ENCODE measurements around the gene SUGCT. TPM values are rescaled to one million over a fixed set of nuclear protein-coding genes. Genes with fewer than 3 reads are reported as not detected.
"Not testable (repeated sequence)": the region's sequence is repeated elsewhere in the genome, so short reads cannot be mapped to it uniquely, and the experiment has no call there.

The SUGCT gene
- total RNA-seq, 1 experiment from 2014 or later: 1.5 TPM

DNA sequence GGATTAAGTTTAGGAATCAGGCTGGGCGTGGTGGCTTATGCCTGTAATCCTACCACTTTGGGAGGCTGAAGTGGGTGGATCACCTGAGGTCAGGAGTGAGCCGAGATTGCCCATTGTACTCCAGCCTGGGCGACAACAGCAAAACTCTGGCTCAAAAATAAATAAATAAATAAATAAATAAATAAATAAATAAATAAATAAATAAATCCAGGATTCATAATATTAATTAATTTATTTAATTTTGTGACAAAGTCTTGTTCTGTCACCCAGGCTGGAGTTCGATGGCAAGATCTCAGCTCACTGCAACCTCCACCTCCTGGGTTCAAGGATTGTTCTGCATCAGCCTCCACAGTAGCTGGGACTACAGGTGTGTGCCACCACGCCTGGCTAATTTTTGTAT lies 4.2 kb downstream of the SUGCT start:
- Histone ChIP-seq H3K27ac (ENCODE audit: low read depth, low read length, poor library complexity, severe bottlenecking) (no peak overlapping the region), H3K4me3 (ENCODE audit: low read depth, low read length, poor library complexity, severe bottlenecking) (no peak overlapping the region), H3K4me1 (ENCODE audit: insufficient read depth, low read length, poor library complexity, severe bottlenecking) (no peaks in the 10 kb centered on the region), H3K27me3 (replicated peaks; ENCODE audit: insufficient read depth, low read depth, low read length, poor library complexity) (no peaks in the 10 kb centered on the region), H3K36me3 (ENCODE audit: insufficient read depth, low read length, poor library complexity, severe bottlenecking) (no peaks in the 10 kb centered on the region), H3K9me3 (ENCODE audit: low read depth, low read length, poor library complexity, severe bottlenecking) (no peaks in the 10 kb centered on the region)
- TF ChIP-seq, protein P1, sequence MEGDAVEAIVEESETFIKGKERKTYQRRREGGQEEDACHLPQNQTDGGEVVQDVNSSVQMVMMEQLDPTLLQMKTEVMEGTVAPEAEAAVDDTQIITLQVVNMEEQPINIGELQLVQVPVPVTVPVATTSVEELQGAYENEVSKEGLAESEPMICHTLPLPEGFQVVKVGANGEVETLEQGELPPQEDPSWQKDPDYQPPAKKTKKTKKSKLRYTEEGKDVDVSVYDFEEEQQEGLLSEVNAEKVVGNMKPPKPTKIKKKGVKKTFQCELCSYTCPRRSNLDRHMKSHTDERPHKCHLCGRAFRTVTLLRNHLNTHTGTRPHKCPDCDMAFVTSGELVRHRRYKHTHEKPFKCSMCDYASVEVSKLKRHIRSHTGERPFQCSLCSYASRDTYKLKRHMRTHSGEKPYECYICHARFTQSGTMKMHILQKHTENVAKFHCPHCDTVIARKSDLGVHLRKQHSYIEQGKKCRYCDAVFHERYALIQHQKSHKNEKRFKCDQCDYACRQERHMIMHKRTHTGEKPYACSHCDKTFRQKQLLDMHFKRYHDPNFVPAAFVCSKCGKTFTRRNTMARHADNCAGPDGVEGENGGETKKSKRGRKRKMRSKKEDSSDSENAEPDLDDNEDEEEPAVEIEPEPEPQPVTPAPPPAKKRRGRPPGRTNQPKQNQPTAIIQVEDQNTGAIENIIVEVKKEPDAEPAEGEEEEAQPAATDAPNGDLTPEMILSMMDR (conservative IDR thresholded peaks at IDR 0.05; ENCODE audit: low read depth, low read length): no peak
- TF ChIP-seq EZH2 (IDR thresholded peaks at IDR 0.05; ENCODE audit: borderline replicate concordance, low read depth, low read length, poor library complexity, severe bottlenecking): no peak
- no TSS peak for BruUV-seq (replicated peaks)
- ChIA-PET CTCF (no interaction called here), POLR2A (ENCODE audit: low non-redundant PET) (no interaction called here)
- intact Hi-C loops (cut with micrococcal nuclease; ENCODE audit: unreplicated experiment): no loop called here
- DNase-seq (ENCODE audit: low spot score): no peak

DNA sequence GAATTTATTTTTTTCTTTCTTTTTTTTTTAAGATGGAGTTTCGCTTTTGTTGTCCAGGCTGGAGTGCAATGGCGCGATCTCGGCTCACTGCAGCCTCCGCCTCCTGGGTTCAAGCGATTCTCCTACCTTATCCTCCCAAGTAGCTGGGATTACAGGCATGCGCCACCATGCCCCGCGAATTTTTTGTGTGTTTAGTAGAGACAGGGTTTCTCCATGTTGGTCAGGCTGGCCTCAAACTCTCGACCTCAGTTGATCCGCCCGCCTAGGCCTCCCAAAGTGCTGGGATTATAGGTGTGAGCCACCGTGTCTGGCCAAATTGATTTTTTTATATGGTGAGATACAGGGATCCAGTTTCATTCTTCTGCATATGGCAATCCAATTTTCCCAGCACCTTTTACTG lies 5.1 kb downstream of the SUGCT start:
- CTCF ChIA-PET; POLR2A ChIA-PET (ENCODE audit: low non-redundant PET): not testable (repeated sequence)

DNA sequence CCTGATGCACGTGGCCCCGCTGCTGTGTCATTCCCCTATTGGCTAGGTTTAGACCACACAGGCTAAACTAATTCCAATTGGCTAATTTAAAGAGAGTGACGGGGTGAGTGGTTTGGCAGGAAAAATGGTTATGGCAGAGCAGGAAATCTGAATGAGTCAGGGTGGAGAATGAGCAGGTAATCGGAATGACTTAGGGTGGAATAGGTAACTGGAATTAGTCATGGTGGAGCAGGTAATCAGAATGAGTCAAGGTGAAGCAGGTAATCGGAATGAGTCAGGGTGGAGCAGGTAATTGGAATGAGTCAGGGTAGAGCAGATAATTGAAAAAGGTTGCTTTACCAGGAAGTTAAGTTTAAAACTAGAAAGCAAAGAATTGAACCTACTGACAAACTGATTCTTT lies 7.1 kb downstream of the SUGCT start:
- CTCF ChIA-PET; BruUV-seq (replicated peaks); H3K27me3 ChIP-seq (replicated peaks; ENCODE audit: insufficient read depth, low read depth, low read length, poor library complexity); H3K4me3 ChIP-seq (ENCODE audit: low read depth, low read length, poor library complexity, severe bottlenecking); H3K9me3 ChIP-seq (ENCODE audit: low read depth, low read length, poor library complexity, severe bottlenecking); H3K36me3 ChIP-seq (ENCODE audit: insufficient read depth, low read length, poor library complexity, severe bottlenecking); H3K27ac ChIP-seq (ENCODE audit: low read depth, low read length, poor library complexity, severe bottlenecking); POLR2A ChIA-PET (ENCODE audit: low non-redundant PET); intact Hi-C loops (cut with micrococcal nuclease; ENCODE audit: unreplicated experiment); DNase-seq (ENCODE audit: low spot score); H3K4me1 ChIP-seq (ENCODE audit: insufficient read depth, low read length, poor library complexity, severe bottlenecking): not testable (repeated sequence)

More for the DNA sequence above, 5.1 kb downstream of the SUGCT start:
- BruUV-seq (replicated peaks); DNase-seq (ENCODE audit: low spot score); H3K27ac ChIP-seq (ENCODE audit: low read depth, low read length, poor library complexity, severe bottlenecking); H3K4me1 ChIP-seq (ENCODE audit: insufficient read depth, low read length, poor library complexity, severe bottlenecking); intact Hi-C loops (cut with micrococcal nuclease; ENCODE audit: unreplicated experiment); H3K36me3 ChIP-seq (ENCODE audit: insufficient read depth, low read length, poor library complexity, severe bottlenecking); H3K4me3 ChIP-seq (ENCODE audit: low read depth, low read length, poor library complexity, severe bottlenecking); H3K27me3 ChIP-seq (replicated peaks; ENCODE audit: insufficient read depth, low read depth, low read length, poor library complexity); H3K9me3 ChIP-seq (ENCODE audit: low read depth, low read length, poor library complexity, severe bottlenecking): not testable (repeated sequence)

DNA sequence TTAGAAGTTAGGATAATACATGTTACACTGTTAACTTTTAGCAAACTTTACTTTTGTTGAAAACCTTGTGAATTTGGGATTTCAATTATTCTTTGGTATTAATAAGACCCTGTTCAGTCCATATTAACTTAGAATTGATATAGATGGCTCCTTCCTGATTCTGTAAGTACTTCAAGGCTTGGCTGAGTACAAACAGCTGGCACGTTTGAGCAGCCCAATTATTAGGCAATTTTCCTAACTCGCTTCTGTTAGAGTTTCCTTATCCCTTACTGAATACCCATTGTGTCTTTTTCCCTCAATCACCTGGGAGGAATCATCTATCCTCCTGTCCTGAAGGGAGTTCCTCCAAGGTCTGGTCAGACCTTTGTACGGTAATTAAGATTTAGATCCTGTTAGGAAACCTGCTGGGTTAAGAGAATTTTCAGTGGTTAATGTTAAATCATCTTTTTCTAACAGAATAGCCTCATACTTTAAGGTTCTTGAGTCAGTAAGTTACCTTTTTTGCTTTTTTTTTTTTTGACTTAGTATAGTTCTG lies 10.9 kb downstream of the SUGCT start:
- POLR2A ChIA-PET (ENCODE audit: low non-redundant PET); DNase-seq (ENCODE audit: low spot score); H3K4me3 ChIP-seq (ENCODE audit: low read depth, low read length, poor library complexity, severe bottlenecking); CTCF ChIA-PET; intact Hi-C loops (cut with micrococcal nuclease; ENCODE audit: unreplicated experiment); H3K27me3 ChIP-seq (replicated peaks; ENCODE audit: insufficient read depth, low read depth, low read length, poor library complexity); BruUV-seq (replicated peaks); H3K36me3 ChIP-seq (ENCODE audit: insufficient read depth, low read length, poor library complexity, severe bottlenecking); H3K9me3 ChIP-seq (ENCODE audit: low read depth, low read length, poor library complexity, severe bottlenecking); H3K27ac ChIP-seq (ENCODE audit: low read depth, low read length, poor library complexity, severe bottlenecking); H3K4me1 ChIP-seq (ENCODE audit: insufficient read depth, low read length, poor library complexity, severe bottlenecking): not testable (repeated sequence)

Measured in A673 (cell line).